Mononuclear cell (primary cell): ENCODE data around the gene ARMH3. TPM values are rescaled to one million over a fixed set of nuclear protein-coding genes. Genes with fewer than 3 reads are reported as not detected.
"Not testable (repeated sequence)": the region's sequence is repeated elsewhere in the genome, so short reads cannot be mapped to it uniquely, and the experiment has no call there.

Experiments
- H3K27me3 ChIP-seq: 2 replicates; pipeline ENCODE4 v1.6.0; 2011; ENCODE audit warnings: low read length, control low read depth; ENCODE audit not compliant: insufficient read depth
- H3K4me1 ChIP-seq: 2 replicates; pipeline ENCODE4 v1.5.1; 2011; ENCODE audit warnings: mild to moderate bottlenecking, low read length, control low read depth; ENCODE audit not compliant: insufficient read depth
- H3K4me3 ChIP-seq: 2 replicates; pipeline ENCODE4 v1.5.1; 2011; ENCODE audit warnings: mild to moderate bottlenecking, low read length, moderate library complexity
- H3K9me3 ChIP-seq: 2 replicates; pipeline ENCODE4 v1.5.1; 2011; ENCODE audit warnings: low read depth, mild to moderate bottlenecking, control low read depth, low read length
- total RNA-seq: library from RNA; depleted of rRNA; stranded (reverse); fragments of >200 nt; gene quantifications from one replicate; pipeline ENCODE4 v1.2.3, GENCODE V29; 2012

Gene ARMH3
- total RNA-seq, 1 donor, result 10.4 TPM

DNA sequence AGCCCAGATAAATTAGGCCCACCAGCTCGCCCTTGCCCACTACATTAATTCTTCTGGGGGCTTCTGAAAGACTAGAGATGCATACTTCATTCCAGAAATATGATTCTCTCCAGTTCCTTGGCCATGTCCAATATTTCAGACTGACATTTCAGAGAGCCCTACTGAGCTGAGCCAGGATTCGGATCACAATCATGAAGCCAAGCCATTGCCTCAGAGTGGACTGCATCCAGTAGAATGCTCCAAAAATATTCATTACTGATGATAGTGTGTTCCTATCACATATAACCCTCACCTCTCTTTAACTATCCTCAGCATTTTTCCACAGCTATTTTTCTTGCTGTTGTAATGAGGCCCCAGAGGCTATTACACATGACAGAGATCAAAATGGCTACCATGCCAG is 38.7 kb downstream of the ARMH3 start:
- Histone ChIP-seq H3K27me3 (no peaks in the 10 kb centered on the region), H3K4me1 (no peaks in the 10 kb centered on the region), H3K9me3 (no peaks in the 10 kb centered on the region), H3K4me3 (no peak overlapping the region)

DNA sequence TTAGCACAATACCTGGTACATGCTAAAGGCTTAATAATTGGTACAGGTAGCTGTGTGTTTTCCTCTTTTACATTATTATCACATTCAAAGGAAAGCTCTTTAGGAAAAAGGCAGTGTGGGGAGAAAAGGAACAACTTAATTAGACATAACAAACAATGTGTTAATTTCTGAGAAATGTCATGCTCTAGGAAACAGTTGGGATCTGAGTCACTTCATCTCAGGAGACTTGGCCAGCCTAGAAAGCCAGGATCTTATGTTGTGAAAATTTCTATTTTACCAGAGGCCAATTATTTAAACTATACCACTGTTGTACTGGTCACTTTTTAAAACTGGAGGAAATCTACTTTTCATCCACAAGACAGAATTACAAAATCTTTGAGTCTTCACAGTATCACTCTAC is 39.6 kb downstream of the ARMH3 start:
- Histone ChIP-seq H3K4me3 (no peak overlapping the region), H3K9me3 (no peaks in the 10 kb centered on the region), H3K4me1 (peaks cover 1% of the 10 kb centered on the region), H3K27me3 (no peaks in the 10 kb centered on the region)

DNA sequence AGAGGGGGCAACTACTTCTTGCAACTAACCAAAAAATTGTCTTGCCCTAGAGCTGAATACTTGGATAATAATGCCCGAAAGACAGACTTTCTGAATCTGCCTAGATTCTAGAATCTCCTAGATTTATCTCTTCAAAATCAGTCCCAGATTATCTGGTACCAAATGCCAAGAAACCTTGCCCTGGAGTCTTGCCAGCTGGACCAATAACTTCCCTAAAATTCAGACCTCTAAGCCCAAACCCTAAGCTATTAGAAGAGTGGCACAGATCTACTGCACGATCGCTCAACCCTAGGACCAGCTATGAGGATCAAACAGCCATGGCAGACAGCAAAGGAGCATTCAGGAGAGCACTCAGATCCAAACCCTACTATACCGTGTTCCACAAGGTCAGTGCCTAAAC is 45.0 kb downstream of the ARMH3 start:
- H3K4me3 ChIP-seq, result no peak overlapping the region

DNA sequence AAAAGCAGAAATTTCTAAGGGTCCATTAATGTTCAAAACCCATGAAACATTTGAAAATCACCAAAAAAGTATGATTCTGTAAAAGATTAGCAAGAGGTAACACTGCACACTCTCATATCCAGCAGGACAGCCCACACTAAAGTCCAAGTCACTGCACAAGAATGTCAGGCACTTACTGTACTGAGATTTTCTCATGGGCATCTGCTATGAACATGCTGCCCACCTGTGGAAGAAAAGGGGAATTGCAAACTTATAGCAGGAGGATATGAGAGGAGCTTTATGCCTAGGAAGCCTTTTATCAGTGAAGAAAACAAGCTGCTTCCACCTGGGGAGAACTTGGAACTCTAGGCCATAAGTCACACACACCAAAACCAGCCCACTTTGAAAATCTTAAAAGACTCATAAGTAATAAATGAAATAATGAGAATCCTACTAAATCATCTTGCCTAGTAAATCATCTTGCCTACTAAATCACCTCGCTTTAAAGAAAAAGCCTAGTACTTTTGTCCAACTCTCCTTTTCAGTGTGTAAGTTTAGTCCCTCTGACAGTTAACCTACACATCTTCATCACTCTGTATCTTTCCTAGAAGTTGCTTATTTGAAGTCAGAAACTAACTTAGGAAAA is 46.1 kb downstream of the ARMH3 start:
- no peaks in the 10 kb centered on the region for H3K27me3 ChIP-seq
- no peak overlapping the region for H3K4me3 ChIP-seq
- no peaks in the 10 kb centered on the region for H3K9me3 ChIP-seq
- H3K4me1 ChIP-seq, result peaks cover 34% of the 10 kb centered on the region

More for the DNA sequence above, 45.0 kb downstream of the ARMH3 start:
- no peaks in the 10 kb centered on the region for H3K9me3 ChIP-seq
- H3K27me3 ChIP-seq, result no peaks in the 10 kb centered on the region
- H3K4me1 ChIP-seq, result peaks cover 34% of the 10 kb centered on the region

DNA sequence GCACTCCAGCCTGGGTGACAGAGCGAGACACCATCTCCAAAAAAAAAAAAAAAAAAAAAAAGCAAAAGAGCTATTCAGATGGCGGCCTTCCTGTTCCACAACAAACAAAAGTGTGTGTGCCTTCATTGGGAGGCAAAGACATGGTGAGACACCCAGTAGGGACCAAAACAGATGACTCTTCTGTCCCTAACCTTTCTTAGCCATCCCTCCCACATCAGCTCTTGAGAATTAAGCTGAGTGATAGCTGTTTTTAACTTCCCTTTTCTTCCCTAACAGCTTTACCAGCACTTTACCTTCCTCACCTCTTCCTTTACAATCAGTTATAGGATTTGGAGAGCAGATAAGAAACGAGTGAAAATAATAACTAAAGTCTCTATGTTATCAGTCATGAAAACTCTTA is 48.2 kb downstream of the ARMH3 start:
- Histone ChIP-seq H3K9me3 (no peaks in the 10 kb centered on the region), H3K4me3 (no peak overlapping the region), H3K27me3 (no peaks in the 10 kb centered on the region), H3K4me1 (peaks cover 40% of the 10 kb centered on the region)

DNA sequence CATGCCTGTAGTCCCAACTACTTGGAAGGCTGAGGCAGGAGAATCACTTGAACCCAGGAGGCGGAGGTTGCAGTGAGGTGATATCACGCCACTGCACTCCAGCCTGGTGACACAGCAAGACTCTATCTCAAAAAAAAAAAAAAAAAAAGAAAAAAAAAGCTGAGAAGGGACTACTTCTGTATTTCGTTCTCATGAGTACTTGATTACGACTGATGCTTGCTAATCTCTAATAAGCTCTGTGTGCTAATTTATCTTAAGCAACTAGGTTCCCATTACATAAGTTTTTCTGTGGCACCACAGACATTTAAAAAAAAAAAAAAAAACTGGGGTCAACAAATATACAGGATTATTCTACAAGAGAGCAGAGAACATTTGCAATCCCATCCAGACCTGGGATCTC is 48.9 kb downstream of the ARMH3 start:
- not testable (repeated sequence) for H3K27me3 ChIP-seq, H3K4me3 ChIP-seq, H3K9me3 ChIP-seq
- H3K4me1 ChIP-seq, result peaks cover 47% of the 10 kb centered on the region

DNA sequence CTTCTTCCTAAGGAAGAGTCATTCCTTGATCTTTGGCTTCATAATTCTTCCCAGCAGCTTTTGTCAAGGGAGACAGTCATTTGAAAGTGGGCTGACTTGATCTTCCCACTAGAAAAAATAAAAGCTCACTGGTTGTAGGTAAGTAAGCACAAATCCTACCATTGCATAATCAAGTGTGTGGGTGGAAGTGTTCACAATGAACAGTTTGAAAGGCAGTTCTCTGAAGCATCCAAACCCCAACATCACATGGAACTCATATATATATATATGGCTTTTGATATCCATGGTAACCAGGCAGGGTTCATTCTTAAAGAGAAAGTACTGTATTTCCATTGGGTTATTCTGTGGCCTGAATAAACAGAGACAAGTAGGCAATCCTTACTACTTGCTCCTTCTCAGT is 51.6 kb downstream of the ARMH3 start:
- Histone ChIP-seq H3K4me1 (peaks cover 48% of the 10 kb centered on the region), H3K9me3 (no peaks in the 10 kb centered on the region)

DNA sequence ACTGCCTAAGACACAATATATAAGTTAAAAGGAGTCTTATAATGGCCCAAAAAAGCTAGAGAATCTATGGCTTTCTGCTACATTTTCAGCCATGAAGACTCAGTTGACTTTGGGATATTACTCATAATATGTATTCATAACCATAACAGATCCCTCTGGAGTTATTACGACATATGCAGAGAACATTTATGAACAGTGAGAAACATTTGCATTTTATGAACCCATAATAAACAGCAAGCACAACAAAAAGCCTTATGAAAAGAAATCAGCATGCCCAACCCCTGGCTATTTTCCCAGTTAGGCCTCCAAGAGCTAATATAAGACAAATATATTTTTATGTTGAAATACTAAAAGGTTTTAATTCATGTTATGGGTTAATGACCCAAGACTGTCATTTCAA is 52.4 kb downstream of the ARMH3 start:
- H3K9me3 ChIP-seq, result no peaks in the 10 kb centered on the region
- peaks cover 48% of the 10 kb centered on the region for H3K4me1 ChIP-seq
- no peaks in the 10 kb centered on the region for H3K27me3 ChIP-seq
- H3K4me3 ChIP-seq, result no peak overlapping the region

More for the DNA sequence above, 51.6 kb downstream of the ARMH3 start:
- Histone ChIP-seq H3K4me3 (no peak overlapping the region), H3K27me3 (no peaks in the 10 kb centered on the region)

DNA sequence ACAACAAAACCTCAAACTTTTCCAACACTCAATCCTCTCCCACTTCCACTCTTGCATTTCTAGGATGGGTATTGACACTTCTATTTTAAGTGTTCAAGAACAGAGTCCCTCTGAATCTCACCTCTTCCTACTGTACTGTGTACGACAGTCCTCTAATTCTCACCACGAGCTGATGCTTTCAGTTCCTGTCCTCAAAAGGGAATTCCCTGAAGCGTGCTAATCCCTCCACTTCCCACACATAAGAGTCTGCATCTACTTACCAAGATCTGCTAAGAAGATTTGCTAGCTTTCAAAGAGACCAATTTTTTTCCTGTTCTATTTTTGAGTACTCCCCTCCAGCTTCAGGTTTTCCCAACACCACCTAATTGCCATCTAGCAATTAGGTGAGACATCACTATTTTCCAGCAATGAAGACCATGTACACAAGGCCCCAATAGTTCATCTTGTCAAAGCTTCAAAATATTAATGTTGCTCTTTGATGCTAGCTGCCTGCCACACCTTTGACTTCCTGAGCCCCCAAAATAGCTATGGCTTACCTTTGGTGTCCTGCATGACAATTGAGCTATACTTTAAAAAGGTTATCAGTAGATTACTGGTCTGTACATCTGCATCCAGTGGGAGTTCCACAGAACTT is 54.4 kb downstream of the ARMH3 start:
- no peaks in the 10 kb centered on the region for H3K27me3 ChIP-seq
- H3K9me3 ChIP-seq, result no peaks in the 10 kb centered on the region
- H3K4me1 ChIP-seq, result peaks cover 35% of the 10 kb centered on the region
- H3K4me3 ChIP-seq, result no peak overlapping the region

DNA sequence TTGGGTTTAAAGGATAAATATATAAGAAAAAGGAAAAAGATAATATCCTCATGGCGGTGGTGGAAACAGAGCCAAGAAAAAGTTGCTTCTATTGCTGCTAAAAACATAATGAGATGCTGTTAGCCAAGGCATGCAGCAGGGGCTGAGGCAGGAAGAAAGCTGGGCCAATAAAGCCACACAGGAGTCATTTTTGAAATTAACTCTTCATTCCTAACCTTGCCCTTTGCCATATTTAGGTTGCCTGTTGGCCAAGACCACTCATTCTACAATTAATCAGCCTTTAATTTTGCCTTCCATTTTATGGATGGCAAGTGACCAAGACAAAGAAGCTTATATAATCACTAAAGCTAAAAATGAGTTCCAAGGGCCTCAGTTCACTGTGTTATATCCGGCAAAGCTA is 58.2 kb downstream of the ARMH3 start:
- H3K4me1 ChIP-seq, result peaks cover 24% of the 10 kb centered on the region
- H3K9me3 ChIP-seq, result no peaks in the 10 kb centered on the region
- no peak overlapping the region for H3K4me3 ChIP-seq
- H3K27me3 ChIP-seq, result no peaks in the 10 kb centered on the region

DNA sequence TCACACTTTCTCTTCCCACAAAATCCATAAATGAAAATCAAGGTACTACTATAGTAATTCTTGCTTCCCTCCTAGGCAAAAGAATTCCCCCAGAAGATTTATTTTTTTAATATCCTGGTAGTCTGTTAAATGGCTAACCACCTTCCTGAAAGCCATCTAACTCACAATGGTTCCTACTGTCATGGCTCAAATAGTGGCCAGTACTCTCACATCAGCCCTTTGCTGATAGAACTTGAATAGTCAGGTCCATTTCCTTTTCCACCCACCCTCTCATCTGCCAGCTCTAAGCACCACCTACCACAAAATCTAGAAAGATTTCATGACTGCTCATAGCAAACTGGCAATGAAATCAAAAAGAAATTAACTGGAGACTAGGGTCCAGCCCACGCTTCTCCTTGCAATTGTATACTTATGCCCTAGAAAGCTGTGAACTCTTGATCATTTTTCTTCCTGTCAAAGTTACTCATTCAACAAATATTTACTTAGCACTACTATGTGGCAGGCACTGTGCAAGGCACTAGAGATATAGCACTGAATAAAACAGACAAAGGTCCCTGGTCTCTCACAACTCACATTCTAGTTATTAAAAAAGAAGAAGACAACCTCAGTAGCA is 60.4 kb downstream of the ARMH3 start:
- Histone ChIP-seq H3K4me1 (peaks cover 2% of the 10 kb centered on the region), H3K9me3 (no peaks in the 10 kb centered on the region), H3K4me3 (no peak overlapping the region), H3K27me3 (no peaks in the 10 kb centered on the region)

DNA sequence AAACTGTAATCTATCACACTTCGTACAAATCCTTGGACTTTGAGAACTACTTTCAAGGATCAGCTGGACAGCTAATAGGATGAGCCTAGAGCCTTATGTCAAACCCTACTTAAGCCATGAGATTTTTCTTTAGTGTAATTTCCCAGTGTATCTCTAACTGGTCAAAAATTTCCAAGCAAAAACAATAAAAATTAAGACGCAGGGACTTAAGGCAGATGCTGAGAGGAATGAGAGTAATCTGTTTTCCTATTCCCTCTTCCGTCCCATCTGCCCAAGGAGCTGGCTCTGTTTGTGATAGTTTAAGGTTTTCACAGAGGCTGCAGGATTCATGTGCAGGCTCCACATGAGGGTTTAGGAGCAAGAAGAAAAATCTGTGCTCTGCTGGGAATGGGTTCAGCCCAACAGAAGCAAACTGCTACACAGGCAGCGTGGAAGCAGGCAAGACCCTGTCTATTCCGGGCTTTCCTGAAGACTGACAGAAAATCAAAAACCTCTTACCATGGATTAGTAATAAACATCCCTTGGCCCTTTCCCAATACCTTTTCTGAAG is 62.2 kb downstream of the ARMH3 start:
- no peaks in the 10 kb centered on the region for H3K9me3 ChIP-seq
- no peaks in the 10 kb centered on the region for H3K4me1 ChIP-seq
- H3K4me3 ChIP-seq, result no peak overlapping the region
- H3K27me3 ChIP-seq, result no peaks in the 10 kb centered on the region

DNA sequence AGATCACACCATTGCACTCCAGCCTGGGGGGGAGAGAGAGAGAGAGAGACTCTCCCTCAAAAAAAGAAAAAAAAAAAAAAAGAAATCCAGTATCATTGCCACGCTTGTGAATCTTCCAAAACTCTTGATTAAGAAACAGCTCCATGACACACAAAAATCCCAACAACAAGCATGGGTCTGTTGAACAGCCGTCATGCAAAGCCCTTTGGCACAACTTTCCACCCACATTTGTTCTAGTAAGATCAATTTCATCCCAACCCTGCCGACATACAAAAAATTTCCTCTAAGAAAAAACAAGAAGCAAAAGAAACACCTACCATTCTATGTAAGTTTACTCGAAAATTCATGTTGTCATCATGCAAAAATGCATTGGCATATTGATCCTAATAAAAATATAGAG is 62.8 kb downstream of the ARMH3 start:
- H3K4me1 ChIP-seq, result no peaks in the 10 kb centered on the region

DNA sequence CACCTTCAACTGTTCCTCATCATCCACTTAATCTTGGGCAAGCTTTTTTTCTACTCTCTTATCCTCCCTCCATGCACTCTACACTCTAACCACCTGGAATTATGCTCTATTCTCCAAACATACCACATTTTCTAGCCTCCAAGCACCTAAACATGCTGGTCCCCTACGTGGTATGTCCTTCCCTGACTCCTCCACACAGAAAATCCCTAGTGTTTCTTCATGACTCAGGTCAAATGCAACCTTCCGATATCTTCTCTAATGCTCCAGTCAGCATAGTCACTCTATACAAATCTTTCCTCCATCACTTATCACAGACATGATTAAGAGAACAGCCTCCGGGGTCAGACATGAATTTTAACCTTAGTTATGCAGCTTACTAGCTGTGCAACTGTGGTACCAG is 68.8 kb downstream of the ARMH3 start:
- Histone ChIP-seq H3K9me3 (no peaks in the 10 kb centered on the region), H3K27me3 (no peaks in the 10 kb centered on the region), H3K4me1 (peaks cover 24% of the 10 kb centered on the region), H3K4me3 (no peak overlapping the region)

More for the DNA sequence above, 62.8 kb downstream of the ARMH3 start:
- no peaks in the 10 kb centered on the region for H3K27me3 ChIP-seq
- H3K4me3 ChIP-seq, result no peak overlapping the region
- H3K9me3 ChIP-seq, result no peaks in the 10 kb centered on the region

DNA sequence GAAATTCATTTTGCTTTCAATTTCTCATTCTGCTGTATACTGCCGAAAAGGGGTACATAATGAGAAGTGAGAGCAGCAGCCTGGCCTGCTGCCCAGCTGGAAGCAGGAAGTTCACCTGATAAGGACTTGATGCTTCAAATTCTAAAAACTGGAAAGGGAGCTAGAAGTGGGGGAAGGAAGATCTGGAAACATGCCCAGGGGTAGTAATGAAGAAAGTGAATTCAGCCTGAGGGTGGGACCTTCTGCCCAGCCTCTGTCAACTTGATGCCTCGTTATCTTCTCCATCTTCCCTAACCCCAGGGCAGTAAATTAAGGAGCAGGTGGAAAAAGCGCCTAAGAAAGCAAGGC is 69.4 kb downstream of the ARMH3 start:
- Histone ChIP-seq H3K4me1 (peaks cover 24% of the 10 kb centered on the region), H3K27me3 (no peaks in the 10 kb centered on the region), H3K9me3 (no peaks in the 10 kb centered on the region), H3K4me3 (no peak overlapping the region)

DNA sequence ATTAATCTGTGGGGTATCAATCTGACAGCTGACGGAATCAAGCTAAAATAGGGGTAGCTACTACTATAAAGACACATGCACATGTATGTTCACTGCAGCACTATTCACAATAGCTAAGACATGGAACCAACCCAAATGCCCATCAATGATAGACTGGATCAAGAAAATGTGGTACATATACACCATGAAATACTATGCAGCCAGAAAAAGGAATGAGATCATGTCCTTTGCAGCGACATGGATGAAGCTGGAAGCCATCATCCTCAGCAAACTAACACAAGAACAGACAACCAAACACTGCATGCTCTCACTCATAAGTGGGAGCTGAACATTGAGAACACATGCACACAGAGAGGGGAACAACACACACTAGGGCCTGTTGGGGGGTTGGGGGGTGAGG is 75.3 kb downstream of the ARMH3 start:
- H3K9me3 ChIP-seq, H3K4me3 ChIP-seq, H3K27me3 ChIP-seq: not testable (repeated sequence)
- H3K4me1 ChIP-seq, result peaks cover 13% of the 10 kb centered on the region
